Fibroblast of lung (primary cell): ENCODE results near the gene EEPD1. TPM values are rescaled to one million over a fixed set of nuclear protein-coding genes. Genes with fewer than 3 reads are reported as not detected.
"Not testable (repeated sequence)": the region's sequence is repeated elsewhere in the genome, so short reads cannot be mapped to it uniquely, and the experiment has no call there.

Experiments used
- DNase-seq, 2 donors: peaks; one replicate each; pipeline versions ENCODE4 v3.0.0 to v3.0.0-alpha.2; 2010; ENCODE audit warnings: low read depth in 2 of 2
- H2AFZ ChIP-seq: 2 replicates; pipeline ENCODE4 v1.5.1; 2012; ENCODE audit warnings: low read length, control low read depth, inconsistent platforms
- H3K27ac ChIP-seq: 2 replicates; pipeline ENCODE4 v1.5.1; 2011; ENCODE audit warnings: low read length, control low read depth; ENCODE audit not compliant: insufficient read depth
- H3K27me3 ChIP-seq: 2 replicates; pipeline ENCODE4 v1.5.1; 2011; ENCODE audit warnings: mild to moderate bottlenecking, low read length; ENCODE audit not compliant: control insufficient read depth, insufficient read depth
- H3K36me3 ChIP-seq: 2 replicates; pipeline ENCODE4 v1.5.1; 2011; ENCODE audit warnings: low read length; ENCODE audit not compliant: control insufficient read depth, insufficient read depth
- H3K4me1 ChIP-seq: 2 replicates; pipeline ENCODE4 v1.5.1; 2011; ENCODE audit warnings: low read length; ENCODE audit not compliant: control insufficient read depth, insufficient read depth; ENCODE audit errors: extremely low read depth
- H3K4me2 ChIP-seq: 2 replicates; pipeline ENCODE4 v1.5.1; 2011; ENCODE audit warnings: low read length, control low read depth; ENCODE audit not compliant: insufficient read depth; ENCODE audit errors: extremely low read depth
- H3K4me3 ChIP-seq, 4 experiments: fragments of 200-600 bp in 1 of 4; sonication (generic) in 1 of 4; replicated peaks in 1 of 4; 2 replicates each; pipeline ENCODE4 v1.5.1; 2011 to 2016; ENCODE audit warnings: low read length in 4 of 4, low read depth in 3 of 4, mild to moderate bottlenecking in 3 of 4, control low read depth in 2 of 4, inconsistent platforms in 1 of 4, mixed read lengths in 1 of 4; ENCODE audit not compliant: insufficient read depth in 1 of 4; ENCODE audit errors: control extremely low read depth in 1 of 4
- H3K79me2 ChIP-seq: 2 replicates; pipeline ENCODE4 v1.5.1; 2012; ENCODE audit warnings: mild to moderate bottlenecking, low read length, inconsistent platforms; ENCODE audit not compliant: control insufficient read depth, insufficient read depth
- H3K9ac ChIP-seq: 2 replicates; pipeline ENCODE4 v1.5.1; 2011; ENCODE audit warnings: mild to moderate bottlenecking, low read length, control low read depth; ENCODE audit not compliant: insufficient read depth
- H3K9me3 ChIP-seq: 2 replicates; pipeline ENCODE4 v1.5.1; 2012; ENCODE audit warnings: low read depth, low read length; ENCODE audit not compliant: control insufficient read depth, insufficient read depth
- H4K20me1 ChIP-seq: 2 replicates; pipeline ENCODE4 v1.5.1; 2011; ENCODE audit warnings: low read length; ENCODE audit not compliant: control insufficient read depth, insufficient read depth; ENCODE audit errors: extremely low read depth
- CTCF ChIP-seq, 2 donors: IDR thresholded peaks in 1 of 2; conservative IDR thresholded peaks in 1 of 2; 1 replicate in 1 of 2; 2 replicates in 1 of 2; pipeline ENCODE4 v1.5.1; 2011 to 2012; ENCODE audit warnings: low read length in 2 of 2, control low read depth in 1 of 2, inconsistent platforms in 1 of 2, low read depth in 1 of 2, mild to moderate bottlenecking in 1 of 2
- EZH2 ChIP-seq: IDR thresholded peaks from 2 replicates; pipeline ENCODE4 v1.5.1; 2012; ENCODE audit warnings: low read length, control low read depth, mild to moderate bottlenecking; ENCODE audit errors: missing control alignments
- polyA plus RNA-seq, 2 donors: library from polyadenylated mRNA; depleted of rRNA in 1 of 2; stranded (reverse) in 1 of 2; unstranded in 1 of 2; fragments of >200 nt; gene quantifications; 2 replicates each; pipeline ENCODE4 v1.2.1, GENCODE V29; 2011 to 2012; ENCODE audit warnings: missing spikeins in 1 of 2
- total RNA-seq: library from RNA; depleted of rRNA; stranded (reverse); fragments of >200 nt; gene quantifications from 2 replicates; pipeline ENCODE4 v1.2.1, GENCODE V29; 2014

Gene EEPD1
- total and polyA plus RNA-seq, 2 donors (not counting 1 experiment from before 2014, with no cell fraction given), result 8.4 to 15.9 TPM

- H3K27me3 ChIP-seq, result peaks cover 4% of the 10 kb centered on the region
- no peak overlapping the region for H3K9ac ChIP-seq
- H3K79me2 ChIP-seq, result no peaks in the 10 kb centered on the region
- no peak overlapping the region for H3K4me2 ChIP-seq
- H3K4me1 ChIP-seq, result peaks cover 3% of the 10 kb centered on the region
- no peaks in the 10 kb centered on the region for H3K36me3 ChIP-seq
- H3K27ac ChIP-seq, result no peak overlapping the region
- no peak overlapping the region for H3K4me3 ChIP-seq
- no peak for DNase-seq
- no peak overlapping the region for H2AFZ ChIP-seq
- H4K20me1 ChIP-seq, result no peaks in the 10 kb centered on the region
- TF ChIP-seq CTCF (conservative IDR thresholded peaks at IDR 0.05 in 1 of 2, IDR thresholded peaks at IDR 0.05 in 1 of 2; ENCODE audit: low read depth in 1 of 2, low read length in 2 of 2) (no peak), EZH2 (no peak)
- H3K9me3 ChIP-seq, result no peaks in the 10 kb centered on the region
Observed at GRCh38 chr7:36316319-36316718, 163.3 kb downstream of the EEPD1 start.

GRCh38 chr7:36317276-36317675 is 164.2 kb downstream of the EEPD1 start:
- H3K4me2 ChIP-seq, result no peak overlapping the region
- no peak overlapping the region for H3K4me3 ChIP-seq
- H3K9ac ChIP-seq, result no peak overlapping the region
- DNase-seq, result no peak
- H2AFZ ChIP-seq, result no peak overlapping the region
- H3K79me2 ChIP-seq, result no peaks in the 10 kb centered on the region
- H3K36me3 ChIP-seq, result no peaks in the 10 kb centered on the region
- H3K9me3 ChIP-seq, result no peaks in the 10 kb centered on the region
- no peak overlapping the region for H3K27ac ChIP-seq
- TF ChIP-seq CTCF (conservative IDR thresholded peaks at IDR 0.05 in 1 of 2, IDR thresholded peaks at IDR 0.05 in 1 of 2; ENCODE audit: low read depth in 1 of 2, low read length in 2 of 2) (no peak), EZH2 (no peak)
- H3K27me3 ChIP-seq, result peaks cover 4% of the 10 kb centered on the region
- peaks cover 3% of the 10 kb centered on the region for H3K4me1 ChIP-seq
- no peaks in the 10 kb centered on the region for H4K20me1 ChIP-seq

DNA sequence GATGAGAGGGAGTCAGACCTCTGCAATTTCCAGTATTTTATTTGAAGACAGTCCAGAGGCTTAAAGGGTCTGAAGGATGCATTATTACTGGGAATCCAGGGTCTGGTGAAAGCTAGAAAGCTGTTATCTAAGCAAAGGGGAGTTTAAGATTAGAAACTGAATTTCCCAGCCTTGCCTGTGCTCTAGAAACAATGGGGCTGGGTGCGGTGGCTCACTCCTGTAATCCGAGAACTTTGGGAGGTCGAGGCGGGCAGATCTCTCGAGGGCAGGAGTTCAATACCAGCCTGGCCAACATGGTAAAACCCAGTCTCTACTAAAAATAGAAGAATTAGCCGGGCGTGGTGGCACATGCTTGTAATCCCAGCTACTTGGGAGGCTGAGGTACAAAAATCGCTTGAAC is 165.1 kb downstream of the EEPD1 start:
- Histone ChIP-seq H4K20me1 (no peaks in the 10 kb centered on the region), H3K4me2 (no peak overlapping the region), H3K9me3 (no peaks in the 10 kb centered on the region), H3K27ac (no peak overlapping the region), H3K4me1 (peaks cover 3% of the 10 kb centered on the region), H3K27me3 (peaks cover 4% of the 10 kb centered on the region), H2AFZ (no peak overlapping the region), H3K9ac (no peak overlapping the region), H3K4me3 (no peak overlapping the region), H3K79me2 (no peaks in the 10 kb centered on the region), H3K36me3 (no peaks in the 10 kb centered on the region)
- TF ChIP-seq CTCF (conservative IDR thresholded peaks at IDR 0.05 in 1 of 2, IDR thresholded peaks at IDR 0.05 in 1 of 2; ENCODE audit: low read depth in 1 of 2, low read length in 2 of 2) (no peak), EZH2 (no peak)
- DNase-seq, result no peak

DNA sequence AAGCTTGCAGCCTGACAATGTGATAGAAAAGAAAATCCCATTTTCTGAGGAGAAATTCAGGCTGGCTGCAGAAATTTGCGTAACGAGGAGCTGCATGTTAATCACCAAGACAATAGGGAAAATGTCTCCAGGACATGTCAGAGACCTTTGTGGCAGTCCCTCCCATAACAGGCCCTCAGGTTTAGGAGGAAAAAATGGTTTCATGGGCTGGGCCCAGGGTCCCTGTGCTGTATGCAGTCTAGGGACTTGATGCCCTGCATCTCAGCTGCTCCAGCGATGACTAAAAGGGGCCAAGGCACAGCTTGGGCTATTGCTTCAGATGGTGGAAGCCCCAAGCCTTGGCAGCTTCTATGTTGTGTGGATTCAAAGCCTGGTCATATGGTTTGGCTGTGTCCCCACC is 168.2 kb downstream of the EEPD1 start:
- H3K4me1 ChIP-seq, H2AFZ ChIP-seq, DNase-seq: not testable (repeated sequence)

More for the DNA sequence above, 168.2 kb downstream of the EEPD1 start:
- H3K4me2 ChIP-seq, H3K27ac ChIP-seq, H3K9ac ChIP-seq, H3K27me3 ChIP-seq, H3K4me3 ChIP-seq, H4K20me1 ChIP-seq, H3K36me3 ChIP-seq, H3K9me3 ChIP-seq, H3K79me2 ChIP-seq: not testable (repeated sequence)
